Measurements from ENCODE around the gene FJX1.

- no peak for TF ChIP-seq CEBPB (IDR thresholded peaks at IDR 0.05)
- TF ChIP-seq, protein P1, sequence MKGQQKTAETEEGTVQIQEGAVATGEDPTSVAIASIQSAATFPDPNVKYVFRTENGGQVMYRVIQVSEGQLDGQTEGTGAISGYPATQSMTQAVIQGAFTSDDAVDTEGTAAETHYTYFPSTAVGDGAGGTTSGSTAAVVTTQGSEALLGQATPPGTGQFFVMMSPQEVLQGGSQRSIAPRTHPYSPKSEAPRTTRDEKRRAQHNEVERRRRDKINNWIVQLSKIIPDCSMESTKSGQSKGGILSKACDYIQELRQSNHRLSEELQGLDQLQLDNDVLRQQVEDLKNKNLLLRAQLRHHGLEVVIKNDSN (IDR thresholded peaks at IDR 0.05), result no peak
- no peak for TF ChIP-seq YY1 (IDR thresholded peaks at IDR 0.05; ENCODE audit: low read depth)
- TF ChIP-seq MAX (IDR thresholded peaks at IDR 0.05), result no peak
- no peak for TF ChIP-seq EP300 (IDR thresholded peaks at IDR 0.05; ENCODE audit: borderline replicate concordance)
- TF ChIP-seq TCF12 (IDR thresholded peaks at IDR 0.05; ENCODE audit: low read depth), result no peak
Measured at GRCh38 chr11:35590412-35590811, 27.8 kb upstream of the FJX1 start.
